Progenitor cell of endocrine pancreas (in vitro differentiated cells): ENCODE measurements around the gene RALA. TPM values are rescaled to one million over a fixed set of nuclear protein-coding genes. Genes with fewer than 3 reads are reported as not detected.

Experiments
- DNase-seq: peaks from one replicate; pipeline ENCODE4 v3.0.0; 2021; ENCODE audit warnings: low spot score; ENCODE audit not compliant: unreplicated experiment
- H3K27ac Mint-ChIP-seq: 2 replicates; pipeline ENCODE4 v1.8.0; 2021; ENCODE audit warnings: mild to moderate bottlenecking, moderate library complexity, mixed read lengths
- H3K27me3 Mint-ChIP-seq: 2 replicates; pipeline ENCODE4 v1.8.0; 2021; ENCODE audit warnings: mixed read lengths
- H3K36me3 Mint-ChIP-seq: 2 replicates; pipeline ENCODE4 v1.8.0; 2022; ENCODE audit warnings: mixed read lengths; ENCODE audit not compliant: insufficient read depth
- H3K4me1 Mint-ChIP-seq: 2 replicates; pipeline ENCODE4 v1.8.0; 2021; ENCODE audit warnings: low read depth, mixed read lengths
- H3K4me3 Mint-ChIP-seq: 2 replicates; pipeline ENCODE4 v1.8.0; 2021; ENCODE audit warnings: low read depth, mild to moderate bottlenecking, moderate library complexity, mixed read lengths
- H3K9me3 Mint-ChIP-seq: 2 replicates; pipeline ENCODE4 v1.8.0; 2021; ENCODE audit warnings: low read depth, mixed read lengths
- total RNA-seq: library from RNA; stranded (reverse); gene quantifications from 2 replicates; pipeline ENCODE4 v1.2.1, GENCODE V29; 2021
- TF ChIP-seq, protein P1 (sequence below): fragments of 200-600 bp; sonication (generic); IDR thresholded peaks from one replicate; pipeline ENCODE4 v1.5.0; 2021; ENCODE audit warnings: antibody characterized with exemption, mild to moderate bottlenecking; ENCODE audit not compliant: unreplicated experiment

The RALA gene
- total RNA-seq, 1 donor from 2014 or later, result 39.6 TPM

DNA sequence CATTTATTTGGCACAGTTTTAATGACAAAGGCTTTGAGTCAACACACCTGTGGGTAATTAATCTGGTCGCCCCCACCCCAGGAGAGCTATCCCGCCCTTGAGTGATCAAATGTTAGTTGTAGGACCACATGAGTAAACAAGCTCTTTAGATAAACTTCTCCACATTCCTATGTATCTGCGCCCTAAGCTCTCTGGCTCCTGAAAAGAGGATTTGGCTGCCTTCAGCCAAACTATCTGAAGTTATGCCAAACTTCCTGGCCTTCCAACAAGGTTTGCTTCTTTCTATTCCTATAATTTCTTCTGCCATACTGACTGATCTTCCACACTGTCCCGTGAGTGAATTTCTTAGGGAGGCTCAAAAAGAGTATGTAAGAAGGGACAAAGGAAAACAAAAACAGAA lies 134.2 kb downstream of the RALA start:
- H3K9me3 Mint-ChIP-seq, result peaks cover 24% of the 10 kb centered on the region
- H3K4me3 Mint-ChIP-seq, result no peak overlapping the region
- H3K27ac Mint-ChIP-seq, result no peak overlapping the region
- H3K36me3 Mint-ChIP-seq, result peaks cover 18% of the 10 kb centered on the region
- peaks cover 16% of the 10 kb centered on the region for H3K4me1 Mint-ChIP-seq
- DNase-seq, result no peak
- peaks cover 3% of the 10 kb centered on the region for H3K27me3 Mint-ChIP-seq
- TF ChIP-seq, protein P1, sequence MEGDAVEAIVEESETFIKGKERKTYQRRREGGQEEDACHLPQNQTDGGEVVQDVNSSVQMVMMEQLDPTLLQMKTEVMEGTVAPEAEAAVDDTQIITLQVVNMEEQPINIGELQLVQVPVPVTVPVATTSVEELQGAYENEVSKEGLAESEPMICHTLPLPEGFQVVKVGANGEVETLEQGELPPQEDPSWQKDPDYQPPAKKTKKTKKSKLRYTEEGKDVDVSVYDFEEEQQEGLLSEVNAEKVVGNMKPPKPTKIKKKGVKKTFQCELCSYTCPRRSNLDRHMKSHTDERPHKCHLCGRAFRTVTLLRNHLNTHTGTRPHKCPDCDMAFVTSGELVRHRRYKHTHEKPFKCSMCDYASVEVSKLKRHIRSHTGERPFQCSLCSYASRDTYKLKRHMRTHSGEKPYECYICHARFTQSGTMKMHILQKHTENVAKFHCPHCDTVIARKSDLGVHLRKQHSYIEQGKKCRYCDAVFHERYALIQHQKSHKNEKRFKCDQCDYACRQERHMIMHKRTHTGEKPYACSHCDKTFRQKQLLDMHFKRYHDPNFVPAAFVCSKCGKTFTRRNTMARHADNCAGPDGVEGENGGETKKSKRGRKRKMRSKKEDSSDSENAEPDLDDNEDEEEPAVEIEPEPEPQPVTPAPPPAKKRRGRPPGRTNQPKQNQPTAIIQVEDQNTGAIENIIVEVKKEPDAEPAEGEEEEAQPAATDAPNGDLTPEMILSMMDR, result no peak

Other genes starting within 250 kb of the RALA start
- 33.4 and 35.0 TPM in 2 replicates for gene YAE1, start 57.2 kb upstream of the RALA start, total RNA-seq